ENCODE measurements around the gene VAV3. TPM values are rescaled to one million over a fixed set of nuclear protein-coding genes. Genes with fewer than 3 reads are reported as not detected.

VAV3 gene
- total RNA-seq, 1 experiment from 2014 or later = 10.0 TPM

GRCh38 chr1:107879927-107880326 lies 85.1 kb downstream of the VAV3 start:
- no peak for ATAC-seq
- Mint-ChIP-seq H3K4me1 (peaks cover 32% of the 10 kb centered on the region), H3K9me3 (no peaks in the 10 kb centered on the region), H3K36me3 (no peaks in the 10 kb centered on the region), H3K27me3 (ENCODE audit: low read depth) (no peaks in the 10 kb centered on the region), H3K4me3 (no peak overlapping the region), H3K27ac (no peak overlapping the region)
- POLR2A ChIA-PET = no interaction called here
- CTCF ChIA-PET = no interaction called here
- TF ChIP-seq ZMAT4 (CRISPR knock-in tag; IDR thresholded peaks at IDR 0.05) (no peak), NR3C1 (CRISPR knock-in tag; conservative IDR thresholded peaks at IDR 0.05; ENCODE audit: low read depth) (no peak), GTF2I (CRISPR knock-in tag; conservative IDR thresholded peaks at IDR 0.05) (no peak), ZNF263 (CRISPR knock-in tag; IDR thresholded peaks at IDR 0.05; ENCODE audit: low read depth) (no peak), JUN (CRISPR knock-in tag; IDR thresholded peaks at IDR 0.05) (no peak), RELA (CRISPR knock-in tag; IDR thresholded peaks at IDR 0.05; ENCODE audit: borderline replicate concordance) (no peak), AR (CRISPR knock-in tag; IDR thresholded peaks at IDR 0.05) (no peak), TEAD1 (CRISPR knock-in tag; IDR thresholded peaks at IDR 0.05) (no peak), STAT6 (CRISPR knock-in tag; conservative IDR thresholded peaks at IDR 0.05; ENCODE audit: low read depth) (no peak), GABPB1 (CRISPR knock-in tag; IDR thresholded peaks at IDR 0.05) (no peak), TEAD4 (CRISPR knock-in tag; IDR thresholded peaks at IDR 0.05) (no peak), PRRX2 (CRISPR knock-in tag; IDR thresholded peaks at IDR 0.05) (no peak), CBFB (CRISPR knock-in tag; IDR thresholded peaks at IDR 0.05; ENCODE audit: low read depth) (no peak), KAT7 (CRISPR knock-in tag; IDR thresholded peaks at IDR 0.05; ENCODE audit: borderline replicate concordance) (no peak)
- TF ChIP-seq, protein P1, sequence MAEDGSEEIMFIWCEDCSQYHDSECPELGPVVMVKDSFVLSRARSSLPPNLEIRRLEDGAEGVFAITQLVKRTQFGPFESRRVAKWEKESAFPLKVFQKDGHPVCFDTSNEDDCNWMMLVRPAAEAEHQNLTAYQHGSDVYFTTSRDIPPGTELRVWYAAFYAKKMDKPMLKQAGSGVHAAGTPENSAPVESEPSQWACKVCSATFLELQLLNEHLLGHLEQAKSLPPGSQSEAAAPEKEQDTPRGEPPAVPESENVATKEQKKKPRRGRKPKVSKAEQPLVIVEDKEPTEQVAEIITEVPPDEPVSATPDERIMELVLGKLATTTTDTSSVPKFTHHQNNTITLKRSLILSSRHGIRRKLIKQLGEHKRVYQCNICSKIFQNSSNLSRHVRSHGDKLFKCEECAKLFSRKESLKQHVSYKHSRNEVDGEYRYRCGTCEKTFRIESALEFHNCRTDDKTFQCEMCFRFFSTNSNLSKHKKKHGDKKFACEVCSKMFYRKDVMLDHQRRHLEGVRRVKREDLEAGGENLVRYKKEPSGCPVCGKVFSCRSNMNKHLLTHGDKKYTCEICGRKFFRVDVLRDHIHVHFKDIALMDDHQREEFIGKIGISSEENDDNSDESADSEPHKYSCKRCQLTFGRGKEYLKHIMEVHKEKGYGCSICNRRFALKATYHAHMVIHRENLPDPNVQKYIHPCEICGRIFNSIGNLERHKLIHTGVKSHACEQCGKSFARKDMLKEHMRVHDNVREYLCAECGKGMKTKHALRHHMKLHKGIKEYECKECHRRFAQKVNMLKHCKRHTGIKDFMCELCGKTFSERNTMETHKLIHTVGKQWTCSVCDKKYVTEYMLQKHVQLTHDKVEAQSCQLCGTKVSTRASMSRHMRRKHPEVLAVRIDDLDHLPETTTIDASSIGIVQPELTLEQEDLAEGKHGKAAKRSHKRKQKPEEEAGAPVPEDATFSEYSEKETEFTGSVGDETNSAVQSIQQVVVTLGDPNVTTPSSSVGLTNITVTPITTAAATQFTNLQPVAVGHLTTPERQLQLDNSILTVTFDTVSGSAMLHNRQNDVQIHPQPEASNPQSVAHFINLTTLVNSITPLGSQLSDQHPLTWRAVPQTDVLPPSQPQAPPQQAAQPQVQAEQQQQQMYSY (CRISPR knock-in tag; IDR thresholded peaks at IDR 0.05) = no peak
- TF ChIP-seq, protein P2, sequence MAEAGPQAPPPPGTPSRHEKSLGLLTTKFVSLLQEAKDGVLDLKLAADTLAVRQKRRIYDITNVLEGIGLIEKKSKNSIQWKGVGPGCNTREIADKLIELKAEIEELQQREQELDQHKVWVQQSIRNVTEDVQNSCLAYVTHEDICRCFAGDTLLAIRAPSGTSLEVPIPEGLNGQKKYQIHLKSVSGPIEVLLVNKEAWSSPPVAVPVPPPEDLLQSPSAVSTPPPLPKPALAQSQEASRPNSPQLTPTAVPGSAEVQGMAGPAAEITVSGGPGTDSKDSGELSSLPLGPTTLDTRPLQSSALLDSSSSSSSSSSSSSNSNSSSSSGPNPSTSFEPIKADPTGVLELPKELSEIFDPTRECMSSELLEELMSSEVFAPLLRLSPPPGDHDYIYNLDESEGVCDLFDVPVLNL (CRISPR knock-in tag; IDR thresholded peaks at IDR 0.05; ENCODE audit: borderline replicate concordance, low read depth) = no peak
- DNase-seq (ENCODE audit: low spot score) = no peak

GRCh38 chr1:107879346-107879745 lies 85.6 kb downstream of the VAV3 start:
- H3K4me3 Mint-ChIP-seq = no peak overlapping the region
- no peaks in the 10 kb centered on the region for H3K27me3 Mint-ChIP-seq (ENCODE audit: low read depth)
- CTCF ChIA-PET = no interaction called here
- TF ChIP-seq ZSCAN18 (CRISPR knock-in tag; IDR thresholded peaks at IDR 0.05) (no peak), ZNF396 (CRISPR knock-in tag; IDR thresholded peaks at IDR 0.05; ENCODE audit: borderline replicate concordance) (no peak), PRRX2 (CRISPR knock-in tag; IDR thresholded peaks at IDR 0.05) (no peak), ESRRA (CRISPR knock-in tag; IDR thresholded peaks at IDR 0.05; ENCODE audit: borderline replicate concordance) (no peak)
- TF ChIP-seq, protein P3, sequence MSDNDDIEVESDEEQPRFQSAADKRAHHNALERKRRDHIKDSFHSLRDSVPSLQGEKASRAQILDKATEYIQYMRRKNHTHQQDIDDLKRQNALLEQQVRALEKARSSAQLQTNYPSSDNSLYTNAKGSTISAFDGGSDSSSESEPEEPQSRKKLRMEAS (CRISPR knock-in tag; IDR thresholded peaks at IDR 0.05) = no peak
- TF ChIP-seq, protein P4, sequence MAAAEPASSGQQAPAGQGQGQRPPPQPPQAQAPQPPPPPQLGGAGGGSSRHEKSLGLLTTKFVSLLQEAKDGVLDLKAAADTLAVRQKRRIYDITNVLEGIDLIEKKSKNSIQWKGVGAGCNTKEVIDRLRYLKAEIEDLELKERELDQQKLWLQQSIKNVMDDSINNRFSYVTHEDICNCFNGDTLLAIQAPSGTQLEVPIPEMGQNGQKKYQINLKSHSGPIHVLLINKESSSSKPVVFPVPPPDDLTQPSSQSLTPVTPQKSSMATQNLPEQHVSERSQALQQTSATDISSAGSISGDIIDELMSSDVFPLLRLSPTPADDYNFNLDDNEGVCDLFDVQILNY (CRISPR knock-in tag; IDR thresholded peaks at IDR 0.05) = no peak
- TF ChIP-seq, protein P5, sequence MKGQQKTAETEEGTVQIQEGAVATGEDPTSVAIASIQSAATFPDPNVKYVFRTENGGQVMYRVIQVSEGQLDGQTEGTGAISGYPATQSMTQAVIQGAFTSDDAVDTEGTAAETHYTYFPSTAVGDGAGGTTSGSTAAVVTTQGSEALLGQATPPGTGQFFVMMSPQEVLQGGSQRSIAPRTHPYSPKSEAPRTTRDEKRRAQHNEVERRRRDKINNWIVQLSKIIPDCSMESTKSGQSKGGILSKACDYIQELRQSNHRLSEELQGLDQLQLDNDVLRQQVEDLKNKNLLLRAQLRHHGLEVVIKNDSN (CRISPR knock-in tag; IDR thresholded peaks at IDR 0.05) = no peak
- no peak overlapping the region for H3K27ac Mint-ChIP-seq
- DNase-seq (ENCODE audit: low spot score) (no peak), ATAC-seq (no peak)
- no peaks in the 10 kb centered on the region for H3K9me3 Mint-ChIP-seq
- POLR2A ChIA-PET = no interaction called here
- peaks cover 32% of the 10 kb centered on the region for H3K4me1 Mint-ChIP-seq
- no peaks in the 10 kb centered on the region for H3K36me3 Mint-ChIP-seq

Data from WTC11 (cell line).